ENCODE data around the gene TRPV4. TPM values are rescaled to one million over a fixed set of nuclear protein-coding genes. Genes with fewer than 3 reads are reported as not detected.

Gene TRPV4
- total and polyA plus RNA-seq, 7 donors = 0.03 to 0.11 (median 0.07) TPM; not detected in 1

DNA sequence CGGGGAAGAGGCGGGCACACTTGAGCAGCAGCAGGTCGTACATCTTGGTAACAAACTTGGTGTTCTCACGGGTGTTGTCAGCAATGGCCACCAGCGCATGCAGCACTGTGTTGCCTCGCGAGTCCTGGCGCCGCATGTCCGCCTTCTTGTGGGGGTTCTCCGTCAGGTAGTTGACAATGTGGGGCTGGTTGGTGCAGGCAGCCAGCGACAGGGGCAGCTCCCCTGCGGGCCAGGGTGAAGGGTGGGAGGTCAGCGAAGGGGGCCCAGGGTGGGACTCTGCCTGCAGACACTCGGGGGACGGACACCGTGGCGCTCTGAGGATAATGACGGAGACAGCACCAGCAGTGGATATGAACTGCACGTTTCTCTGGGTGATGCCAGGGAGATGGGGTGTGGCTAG, 34.5 kb downstream of the TRPV4 start:
- no peak for TF ChIP-seq CTCF (IDR thresholded peaks at IDR 0.05)
- intact Hi-C loops (cut with DNase I) = no loop called here
- Histone ChIP-seq H3K4me3 (no peak overlapping the region), H3K27me3 (ENCODE audit: insufficient read depth in 3 of 3, low read length in 2 of 3) (no peaks in the 10 kb centered on the region), H3K4me1 (no peaks in the 10 kb centered on the region), H3K9me3 (no peaks in the 10 kb centered on the region), H3K36me3 (ENCODE audit: insufficient read depth in 1 of 2, low read depth in 1 of 2) (no peaks in the 10 kb centered on the region), H3K27ac (no peak overlapping the region)
- DNase-seq (no peak), ATAC-seq (no peak)
- WGBS, 3 donors = 83 to 84% (median 84%) methylated on average over 20 of the region's 20 CpGs

DNA sequence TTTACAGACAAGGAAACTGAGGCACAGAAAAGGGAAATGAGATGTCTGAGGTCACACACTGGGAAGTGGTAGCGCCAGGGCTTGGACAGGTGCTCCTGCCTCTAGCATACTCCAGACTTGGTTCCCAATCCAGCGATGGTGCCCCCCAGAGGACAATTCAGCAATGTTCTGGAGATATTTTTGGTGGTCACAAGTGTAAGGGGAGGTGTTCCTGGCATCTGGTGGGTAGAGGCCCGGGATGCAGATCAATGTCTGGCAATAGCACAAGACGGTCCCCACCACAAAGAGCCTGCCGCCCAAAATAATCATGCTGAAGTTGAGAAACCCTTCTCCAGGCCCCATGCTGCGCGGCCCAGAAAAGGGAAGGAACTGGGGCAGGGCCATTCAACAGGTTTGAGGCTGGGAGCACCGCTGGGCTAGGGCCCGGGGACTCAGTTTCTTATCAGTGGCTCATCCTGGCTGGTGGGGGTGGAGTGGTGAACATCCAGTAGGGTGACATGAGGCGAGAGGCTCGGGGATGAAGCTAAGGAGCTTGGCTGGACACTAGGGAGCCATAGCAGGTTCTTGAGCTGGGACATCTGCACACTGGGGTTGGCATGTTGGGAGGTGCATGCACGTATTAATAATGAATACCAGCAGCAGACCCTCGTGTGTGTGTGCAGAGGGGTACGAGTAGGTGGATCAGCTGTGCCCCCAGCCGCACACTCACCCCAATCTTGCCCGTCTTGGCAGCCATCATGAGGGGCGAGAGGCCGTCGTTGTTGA, 35.1 kb downstream of the TRPV4 start:
- no peak overlapping the region for H3K27ac ChIP-seq
- WGBS, 3 donors = 74 to 84% (median 79%) methylated on average over 19 of the region's 19 CpGs
- ATAC-seq (no peak), DNase-seq (no peak)
- no peak overlapping the region for H3K4me3 ChIP-seq
- H3K36me3 ChIP-seq (ENCODE audit: insufficient read depth in 1 of 2, low read depth in 1 of 2) = no peaks in the 10 kb centered on the region
- no peaks in the 10 kb centered on the region for H3K9me3 ChIP-seq
- TF ChIP-seq CTCF (IDR thresholded peaks at IDR 0.05) = no peak
- H3K4me1 ChIP-seq = no peaks in the 10 kb centered on the region
- intact Hi-C loops (cut with DNase I) = no loop called here
- H3K27me3 ChIP-seq (ENCODE audit: insufficient read depth in 3 of 3, low read length in 2 of 3) = no peaks in the 10 kb centered on the region

- TF ChIP-seq CTCF (IDR thresholded peaks at IDR 0.05) = no peak
- H3K27me3 ChIP-seq (ENCODE audit: insufficient read depth in 3 of 3, low read length in 2 of 3) = peaks cover 0 to 4% (median 0%) of the 10 kb centered on the region in 3 donors
- WGBS, 3 donors = 51 to 64% (median 62%) methylated on average over 2 of the region's 2 CpGs
- H3K36me3 ChIP-seq (ENCODE audit: insufficient read depth in 1 of 2, low read depth in 1 of 2) = no peaks in the 10 kb centered on the region
- no peak for DNase-seq
- no peak overlapping the region for H3K27ac ChIP-seq
- H3K9me3 ChIP-seq = no peaks in the 10 kb centered on the region
- no peaks in the 10 kb centered on the region for H3K4me1 ChIP-seq
- H3K4me3 ChIP-seq = no peak overlapping the region
- ATAC-seq = no peak
- intact Hi-C loops (cut with DNase I) = no loop called here
Observed at GRCh38 chr12:109796057-109796456, 37.1 kb downstream of the TRPV4 start.

DNA sequence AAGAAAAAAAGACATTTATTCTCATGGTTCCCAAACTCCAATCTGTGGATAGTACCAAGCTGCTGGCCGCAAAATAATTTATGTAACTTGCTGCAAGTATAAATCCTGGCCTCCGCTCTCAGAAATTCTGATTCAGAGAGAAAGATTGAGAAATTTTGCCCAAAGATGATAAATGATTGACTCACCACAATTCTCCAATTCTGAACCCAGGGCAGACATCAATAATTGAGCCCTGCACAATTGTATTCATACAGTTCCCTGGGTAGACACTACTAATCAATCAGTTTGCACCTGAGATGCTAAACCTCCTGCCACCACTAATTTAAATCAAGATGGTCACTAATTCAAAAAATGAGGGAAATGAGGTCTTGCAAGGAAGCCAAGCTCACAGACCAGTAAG, 38.2 kb downstream of the TRPV4 start:
- no peak overlapping the region for H3K27ac ChIP-seq
- no peak for TF ChIP-seq CTCF (IDR thresholded peaks at IDR 0.05)
- no peak for DNase-seq

More for the DNA sequence above, 38.2 kb downstream of the TRPV4 start:
- H3K9me3 ChIP-seq = no peaks in the 10 kb centered on the region
- no peaks in the 10 kb centered on the region for H3K4me1 ChIP-seq
- no peak overlapping the region for H3K4me3 ChIP-seq
- no peak for ATAC-seq
- intact Hi-C loops (cut with DNase I) = no loop called here
- 94 to 98% (median 94%) methylated on average over 2 of the region's 2 CpGs for WGBS, 3 donors
- H3K36me3 ChIP-seq (ENCODE audit: insufficient read depth in 1 of 2, low read depth in 1 of 2) = no peaks in the 10 kb centered on the region
- H3K27me3 ChIP-seq (ENCODE audit: insufficient read depth in 3 of 3, low read length in 2 of 3) = peaks cover 0 to 4% (median 0%) of the 10 kb centered on the region in 3 donors
